GM19372 (cell line): Measurements from ENCODE around the gene EPOP.
A peak's percentile ranks its signal among the peaks of the same experiment; 100 is the strongest.

Source experiments
- ATAC-seq: cut with Tn5 transposase; IDR thresholded peaks from one replicate; pipeline ENCODE4 v1.9.1; 2021; ENCODE audit warnings: mild to moderate bottlenecking, low read depth, moderate library complexity; ENCODE audit not compliant: unreplicated experiment

The EPOP gene

GRCh38 chr17:38676706-38677504 lies 2.1 kb upstream of the EPOP start:
- ATAC-seq, result no peak

- ATAC-seq, result peak; percentile 15
Observed at GRCh38 chr17:38674014-38674748, 576 bp downstream of the EPOP start.

DNA sequence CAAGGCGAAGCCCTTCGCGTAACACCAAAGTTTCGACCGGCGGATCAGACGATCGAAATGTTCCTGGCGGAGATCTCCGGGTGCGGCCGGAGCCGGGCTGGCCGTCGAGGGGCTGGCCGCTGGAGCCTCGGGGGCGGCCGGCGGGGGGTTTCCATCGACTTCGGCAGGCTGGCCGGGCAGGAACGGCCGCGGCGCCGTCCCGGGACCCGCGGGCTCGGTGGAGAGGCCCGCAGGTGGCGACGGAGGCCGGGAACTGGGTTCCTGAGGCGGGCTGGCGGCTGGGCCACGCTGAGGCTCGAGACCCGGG lies 1.1 kb downstream of the EPOP start:
- ATAC-seq, result no peak

DNA sequence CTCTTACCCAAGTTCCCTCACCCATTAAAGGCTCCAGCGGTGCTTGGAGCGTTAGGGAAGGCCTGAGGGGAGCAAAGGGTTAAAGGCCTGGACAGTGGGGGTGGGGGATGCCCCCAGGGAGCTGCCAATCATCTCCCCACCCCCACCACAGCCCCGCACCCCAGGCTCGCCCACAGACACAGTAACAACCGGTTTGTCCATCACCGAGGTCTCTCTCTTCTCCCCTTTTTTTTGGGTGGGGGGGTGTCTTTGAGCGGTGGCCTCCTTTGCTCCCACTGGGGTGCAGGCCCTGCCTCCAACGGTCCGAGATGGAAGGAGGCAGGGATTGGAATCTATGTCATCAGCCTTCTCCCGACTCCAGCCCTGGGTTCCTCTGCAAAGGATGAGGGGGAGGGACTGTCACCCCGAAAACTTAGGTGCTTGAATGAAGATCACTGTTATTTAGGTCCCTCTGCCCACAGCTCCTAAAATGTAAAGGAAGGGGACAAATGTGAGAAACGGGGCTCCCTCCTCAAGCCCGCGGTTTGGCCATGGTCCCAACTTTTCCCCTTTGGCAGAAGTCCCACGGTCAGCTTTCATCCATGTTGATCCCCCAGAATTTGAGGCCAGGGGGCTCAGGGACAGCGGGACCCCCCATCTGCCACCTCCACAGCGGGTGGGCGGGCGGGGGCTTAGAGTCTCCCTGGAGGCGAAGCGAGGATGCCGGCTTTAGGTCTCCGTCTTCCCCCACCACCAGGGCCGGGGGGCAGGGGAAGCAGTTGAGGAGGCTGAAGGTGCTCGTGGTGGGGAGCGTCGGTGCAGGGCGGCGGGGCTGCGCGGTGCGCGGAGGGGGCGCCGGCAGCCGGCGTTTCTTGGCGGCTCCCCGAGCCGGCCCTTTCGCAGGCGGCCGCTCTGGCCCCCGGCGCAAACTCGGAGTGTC lies 1.7 kb downstream of the EPOP start:
- ATAC-seq, result no peak

DNA sequence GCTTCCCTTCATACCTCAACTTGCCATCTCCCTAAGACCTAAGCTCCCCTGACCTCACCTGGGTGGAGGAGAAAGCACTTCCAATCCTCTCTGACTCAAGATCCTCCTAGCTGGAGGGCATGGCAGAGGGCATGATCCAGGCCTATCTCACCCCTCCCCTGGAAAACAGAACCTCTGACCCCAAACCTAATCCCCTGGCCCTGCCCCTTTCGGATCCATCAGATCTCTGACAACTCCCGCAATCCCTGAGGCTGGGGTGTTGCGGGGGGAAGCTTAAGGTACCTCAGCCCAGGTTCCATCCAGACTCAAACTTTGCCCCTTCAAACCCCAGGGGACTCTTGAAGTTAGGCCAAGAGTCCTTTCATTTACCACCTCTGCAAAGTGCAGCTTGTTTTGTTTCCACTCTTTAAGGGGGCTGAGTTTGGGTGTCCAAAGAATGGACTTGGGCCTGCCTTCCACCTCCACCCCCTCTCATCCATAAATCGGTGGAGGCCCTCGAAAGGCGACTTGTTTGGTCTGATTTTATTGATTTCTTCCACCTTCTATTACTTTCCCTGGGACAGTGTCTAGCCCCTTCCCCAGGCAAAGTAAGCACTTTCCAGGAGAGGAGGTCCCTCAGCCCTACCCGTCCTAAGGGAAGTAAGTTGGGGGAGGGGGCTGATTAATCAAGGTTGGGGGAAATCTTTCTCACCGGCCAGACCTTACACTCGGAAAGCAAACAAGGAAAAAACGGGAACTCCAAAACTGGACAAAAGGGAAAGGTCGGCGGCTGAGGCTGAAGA lies 2.6 kb downstream of the EPOP start:
- ATAC-seq, result no peak

DNA sequence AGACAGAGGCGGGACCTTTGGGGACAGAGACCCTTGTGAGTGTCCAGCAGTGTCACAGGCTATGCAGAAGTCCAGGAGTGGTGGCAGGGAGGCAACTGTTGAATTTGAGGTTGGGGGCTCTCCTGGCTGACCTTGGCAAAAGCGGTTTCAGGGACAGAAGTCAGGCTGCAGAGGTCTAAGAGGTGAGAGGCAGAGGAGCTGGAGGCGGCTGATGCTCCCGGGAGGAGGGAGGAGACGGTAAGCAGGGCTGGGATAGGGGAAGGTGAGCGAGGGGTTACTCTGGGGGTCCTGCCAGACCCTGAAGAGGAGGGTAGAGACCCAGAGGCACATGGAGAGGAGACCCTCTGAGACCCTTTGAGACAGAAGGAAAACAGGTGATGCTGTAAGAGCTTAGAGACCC lies 5.2 kb downstream of the EPOP start:
- no peak for ATAC-seq

- no peak for ATAC-seq
Observed at GRCh38 chr17:38667787-38668122, 7.0 kb downstream of the EPOP start.

GRCh38 chr17:38667099-38667786 lies 7.5 kb downstream of the EPOP start:
- ATAC-seq, result no peak

- no peak for ATAC-seq
Observed at GRCh38 chr17:38663964-38664644, 10.7 kb downstream of the EPOP start.

DNA sequence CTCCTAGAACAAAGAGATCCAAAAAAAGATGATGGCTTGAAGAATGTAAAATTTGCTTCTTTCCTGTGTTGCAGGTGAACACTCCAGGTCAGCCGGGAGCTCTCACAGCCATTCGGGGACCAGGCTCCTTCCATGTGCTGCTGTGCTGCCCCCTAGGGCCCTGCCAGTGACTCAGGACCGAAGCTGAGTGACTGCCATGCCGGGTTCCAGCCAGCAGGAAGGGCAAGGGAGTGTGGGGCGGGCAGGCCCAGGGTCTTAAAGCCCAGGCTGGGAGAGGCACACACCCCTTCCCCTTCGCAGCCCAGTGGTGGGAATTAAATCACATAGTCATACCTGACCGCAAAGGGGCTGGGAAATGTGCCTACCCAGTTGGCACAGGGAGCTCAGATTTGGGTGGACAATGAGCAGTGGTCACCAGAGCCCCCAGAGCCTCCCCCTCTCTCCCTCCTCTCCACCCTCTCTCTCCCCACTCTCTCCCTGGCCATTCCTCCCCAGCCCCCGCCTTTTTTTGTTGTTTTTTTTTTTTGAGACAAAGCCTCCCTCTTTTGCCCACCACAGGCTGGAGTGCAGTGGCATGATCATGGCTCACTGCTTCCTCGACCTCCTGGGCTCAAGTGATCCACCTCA lies 11.5 kb downstream of the EPOP start:
- no peak for ATAC-seq

GRCh38 chr17:38660097-38661025 lies 14.4 kb downstream of the EPOP start:
- no peak for ATAC-seq

- ATAC-seq, result no peak
Observed at GRCh38 chr17:38659415-38659814, 15.3 kb downstream of the EPOP start.

DNA sequence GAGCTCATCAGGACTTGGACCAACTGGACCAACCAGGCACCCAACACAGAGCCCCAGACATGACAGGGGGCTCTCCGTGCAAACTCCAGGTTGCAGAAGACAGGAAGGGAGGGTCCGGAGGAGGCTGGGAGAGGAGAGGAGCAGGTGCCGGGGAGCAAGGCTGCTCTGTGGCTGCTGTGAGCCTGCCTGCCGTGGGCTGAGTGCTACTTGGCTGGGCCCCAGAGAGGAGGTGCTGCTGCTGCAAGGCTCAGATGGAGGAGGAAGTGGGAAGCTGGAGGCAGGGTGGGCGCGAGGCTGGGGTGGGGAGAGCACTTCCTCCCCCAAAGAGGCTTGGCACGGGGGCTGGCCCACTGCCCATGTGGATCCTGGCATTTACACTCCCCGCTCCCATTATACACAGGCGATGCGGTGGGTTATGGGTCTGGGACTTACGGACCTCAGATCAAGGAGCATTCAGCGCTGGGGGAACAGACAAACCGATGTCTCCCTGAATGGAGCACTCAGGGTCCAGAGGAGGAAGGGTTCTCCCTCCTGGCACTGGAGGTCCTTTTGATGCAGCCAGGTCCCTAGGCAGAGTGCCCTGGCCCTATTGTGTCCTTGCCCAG lies 15.9 kb downstream of the EPOP start:
- ATAC-seq, result no peak

GRCh38 chr17:38657824-38658740 lies 16.7 kb downstream of the EPOP start:
- ATAC-seq, result no peak

GRCh38 chr17:38656959-38657823 lies 17.6 kb downstream of the EPOP start:
- no peak for ATAC-seq
